A549 (cell line): Measurements from ENCODE around the gene JDP2.

Experiments used
- CHD4 ChIP-seq: fragments of 200-600 bp; sonication (generic); IDR thresholded peaks from 2 replicates; pipeline ENCODE4 v1.6.1; 2016; ENCODE audit warnings: antibody characterized with exemption, mild to moderate bottlenecking, borderline replicate concordance
- CTCF ChIP-seq: fragments of >200 bp; sonication (Bioruptor Twin); formaldehyde crosslinking; IDR thresholded peaks from 3 replicates; pipeline ENCODE4 v1.5.1; 2016
- HOXB5 ChIP-seq: fragments of 250-450 bp; sonication (Bioruptor Pico); IDR thresholded peaks from 2 replicates; pipeline ENCODE4 v1.5.0; 2020; ENCODE audit warnings: mild to moderate bottlenecking, moderate library complexity
- KDM1A ChIP-seq: fragments of 200-600 bp; sonication (generic); IDR thresholded peaks from 2 replicates; pipeline ENCODE4 v1.6.1; 2016; ENCODE audit warnings: low read depth, mild to moderate bottlenecking
- PHF8 ChIP-seq: fragments of 200-600 bp; sonication (generic); IDR thresholded peaks from 2 replicates; pipeline ENCODE4 v1.6.1; 2016; ENCODE audit warnings: low read depth, mild to moderate bottlenecking, antibody characterized with exemption, moderate library complexity, borderline replicate concordance
- POLR2A ChIP-seq: IDR thresholded peaks from 2 replicates; pipeline ENCODE4 v1.6.1; 2012; ENCODE audit warnings: mild to moderate bottlenecking, low read length

GRCh38 chr14:75461755-75462349, 34.0 kb downstream of the JDP2 start:
- TF ChIP-seq PHF8 (no peak), POLR2A (no peak), CTCF (no peak), CHD4 (no peak), KDM1A (no peak), HOXB5 (CRISPR knock-in tag) (no peak)
